Stimulated activated CD4-positive, alpha-beta T cell treated with anti-CD3 and anti-CD28 coated beads, Interleukin-4, amount 100 ng/mL, for 24 hours (primary cell): ENCODE measurements around the gene CDK11A.

ENCODE experiments used
- DNase-seq: peaks from one replicate; pipeline ENCODE4 v3.0.0-alpha.2; 2020

Gene CDK11A

GRCh38 chr1:1724035-1724864 lies at the start of gene CDK11A:
Gene CDK11A (minus strand): TSS chr1:1724357. CDS start chr1:1722818, 1,539 bp downstream.
- peak; percentile 94 for DNase-seq

GRCh38 chr1:1773874-1774273 lies 49.7 kb upstream of the CDK11A start:
- no peak for DNase-seq

- DNase-seq: no peak
Measured at GRCh38 chr1:1771096-1771495, 46.9 kb upstream of the CDK11A start.

- DNase-seq: no peak
Measured at GRCh38 chr1:1770102-1770501, 45.9 kb upstream of the CDK11A start.

GRCh38 chr1:1768249-1768992 lies 44.3 kb upstream of the CDK11A start:
- DNase-seq: no peak

- no peak for DNase-seq
Measured at GRCh38 chr1:1764876-1765470, 40.8 kb upstream of the CDK11A start.

GRCh38 chr1:1763657-1764621 lies 39.8 kb upstream of the CDK11A start:
- DNase-seq: no peak

GRCh38 chr1:1761504-1762376 lies 37.6 kb upstream of the CDK11A start:
- no peak for DNase-seq

GRCh38 chr1:1760715-1761114 lies 36.6 kb upstream of the CDK11A start:
- no peak for DNase-seq

GRCh38 chr1:1760345-1760650 lies 36.1 kb upstream of the CDK11A start:
- no peak for DNase-seq

GRCh38 chr1:1759456-1760344 lies 35.5 kb upstream of the CDK11A start:
- DNase-seq: no peak

GRCh38 chr1:1758692-1759455 lies 34.7 kb upstream of the CDK11A start:
- DNase-seq: no peak

- no peak for DNase-seq
Measured at GRCh38 chr1:1758059-1758621, 34.0 kb upstream of the CDK11A start.

GRCh38 chr1:1757422-1758058 lies 33.4 kb upstream of the CDK11A start:
- no peak for DNase-seq

- DNase-seq: no peak
Measured at GRCh38 chr1:1756661-1757421, 32.7 kb upstream of the CDK11A start.

GRCh38 chr1:1755852-1756251 lies 31.7 kb upstream of the CDK11A start:
- DNase-seq: no peak

- DNase-seq: no peak
Measured at GRCh38 chr1:1755426-1755825, 31.3 kb upstream of the CDK11A start.
